IMR-90 (cell line): ENCODE data around the gene MRPS34. TPM values are rescaled to one million over a fixed set of nuclear protein-coding genes. Genes with fewer than 3 reads are reported as not detected.

Source experiments
- ATAC-seq: fragments of 200-7000 bp; cut with Tn5 transposase; 2 replicates; pipeline ENCODE4 v1.9.1; 2020; ENCODE audit warnings: low read depth, mild to moderate bottlenecking, moderate library complexity
- BruUV-seq: library from RNA; stranded (reverse); fragments of 400-500 nt; replicated peaks from 2 replicates; lab custom pipeline; 2021; lab: Mats Ljungman, UMichigan
- CTCF ChIA-PET: fragments of 300-600 bp; formaldehyde crosslinking; extraction: SDS; loops from one replicate; lab custom pipeline; 2021; ENCODE audit warnings: antibody characterized with exemption; lab: Yijun Ruan, JAX
- POLR2A ChIA-PET: fragments of 300-600 bp; sonication (Branson Sonifier 250); formaldehyde crosslinking; loops from one replicate; lab custom pipeline; 2022; ENCODE audit warnings: antibody characterized with exemption; ENCODE audit not compliant: unreplicated experiment; lab: Charles Lee
- DNase-seq: peaks from one replicate; pipeline ENCODE4 v3.0.0; 2013
- H2AFZ ChIP-seq: replicated peaks from 2 replicates; pipeline ENCODE3; 2013; ENCODE audit warnings: low read length, mild to moderate bottlenecking; ENCODE audit not compliant: poor library complexity
- H2AK5ac ChIP-seq: 2 replicates; pipeline ENCODE4 v1.6.1; 2013; ENCODE audit warnings: low read depth, low read length, inconsistent platforms
- H2AK9ac ChIP-seq: replicated peaks from 2 replicates; pipeline ENCODE3; 2013; ENCODE audit warnings: mild to moderate bottlenecking, low read depth, low read length, moderate library complexity; ENCODE audit not compliant: poor library complexity
- H2BK120ac ChIP-seq: 2 replicates; pipeline ENCODE4 v1.6.1; 2013; ENCODE audit warnings: low read depth, low read length, inconsistent platforms
- H2BK15ac ChIP-seq: 3 replicates; pipeline ENCODE4 v1.6.1; 2013; ENCODE audit warnings: low read depth, low read length, inconsistent platforms
- H2BK20ac ChIP-seq: 2 replicates; pipeline ENCODE4 v1.6.1; 2013; ENCODE audit warnings: low read depth, mild to moderate bottlenecking, inconsistent platforms, low read length, moderate library complexity
- H2BK5ac ChIP-seq: 2 replicates; pipeline ENCODE4 v1.6.1; 2013; ENCODE audit warnings: mild to moderate bottlenecking, low read depth, low read length, inconsistent platforms; ENCODE audit not compliant: poor library complexity, severe bottlenecking
- H3K14ac ChIP-seq: replicated peaks from 2 replicates; pipeline ENCODE4 v1.6.1; 2013; ENCODE audit warnings: low read depth, low read length, inconsistent platforms
- H3K18ac ChIP-seq: 2 replicates; pipeline ENCODE4 v1.6.1; 2013; ENCODE audit warnings: low read depth, low read length, control low read depth
- H3K23ac ChIP-seq: 2 replicates; pipeline ENCODE4 v1.6.1; 2013; ENCODE audit warnings: low read depth, low read length, inconsistent platforms
- H3K27ac ChIP-seq: 2 replicates; pipeline ENCODE4 v1.5.1; 2013; ENCODE audit warnings: mild to moderate bottlenecking, control low read depth, low read length; ENCODE audit not compliant: insufficient read depth
- H3K27me3 ChIP-seq: 2 replicates; pipeline ENCODE4 v1.6.1; 2013; ENCODE audit warnings: low read length; ENCODE audit not compliant: control insufficient read depth, insufficient read depth
- H3K36me3 ChIP-seq: 2 replicates; pipeline ENCODE4 v1.6.1; 2013; ENCODE audit warnings: low read length, mixed read lengths; ENCODE audit not compliant: control insufficient read depth, insufficient read depth
- H3K4ac ChIP-seq: 2 replicates; pipeline ENCODE4 v1.6.1; 2013; ENCODE audit warnings: low read depth, low read length, inconsistent platforms
- H3K4me1 ChIP-seq: 2 replicates; pipeline ENCODE4 v1.6.1; 2013; ENCODE audit warnings: low read length, mixed read lengths; ENCODE audit not compliant: control insufficient read depth, insufficient read depth
- H3K4me2 ChIP-seq: 2 replicates; pipeline ENCODE4 v1.6.1; 2013; ENCODE audit warnings: low read depth, mild to moderate bottlenecking, control low read depth, low read length, moderate library complexity
- H3K4me3 ChIP-seq: 2 replicates; pipeline ENCODE4 v1.5.1; 2013; ENCODE audit warnings: low read depth, mild to moderate bottlenecking, control low read depth, low read length, moderate library complexity; ENCODE audit not compliant: insufficient read depth
- H3K56ac ChIP-seq: 2 replicates; pipeline ENCODE4 v1.6.1; 2013; ENCODE audit warnings: low read length, inconsistent platforms; ENCODE audit not compliant: insufficient read depth; ENCODE audit errors: extremely low read depth
- H3K79me1 ChIP-seq, 2 experiments: 2 replicates each; pipeline ENCODE4 v1.6.1; 2013; ENCODE audit warnings: low read length in 2 of 2, inconsistent platforms in 1 of 2, low read depth in 1 of 2
- H3K9ac ChIP-seq: 2 replicates; pipeline ENCODE4 v1.6.1; 2013; ENCODE audit warnings: low read depth, low read length, control low read depth
- H3K9me1 ChIP-seq: 2 replicates; pipeline ENCODE4 v1.6.1; 2013; ENCODE audit warnings: low read length, inconsistent platforms; ENCODE audit not compliant: insufficient read depth
- H3K9me3 ChIP-seq: 2 replicates; pipeline ENCODE4 v1.6.1; 2013; ENCODE audit warnings: low read length; ENCODE audit not compliant: control insufficient read depth, insufficient read depth
- H4K20me1 ChIP-seq: 2 replicates; pipeline ENCODE4 v1.6.1; 2013; ENCODE audit warnings: low read length, inconsistent platforms; ENCODE audit not compliant: insufficient read depth
- H4K5ac ChIP-seq: 2 replicates; pipeline ENCODE4 v1.6.1; 2013; ENCODE audit warnings: mild to moderate bottlenecking, low read depth, low read length, control low read depth
- H4K8ac ChIP-seq, 2 experiments: 2 replicates each; pipeline ENCODE4 v1.6.1; 2013; ENCODE audit warnings: low read depth in 2 of 2, low read length in 2 of 2, control low read depth in 1 of 2, inconsistent platforms in 1 of 2
- H4K91ac ChIP-seq: 2 replicates; pipeline ENCODE4 v1.6.1; 2013; ENCODE audit warnings: low read depth, low read length, inconsistent platforms; ENCODE audit not compliant: insufficient read depth
- NFE2L2 ChIP-seq: fragments of 150-350 bp; IDR thresholded peaks from 2 replicates; pipeline ENCODE4 v1.6.1; 2016; ENCODE audit warnings: low read depth, mild to moderate bottlenecking, low read length
- RFX5 ChIP-seq: IDR thresholded peaks from 2 replicates; pipeline ENCODE4 v1.8.0; 2012; ENCODE audit warnings: low read depth, mild to moderate bottlenecking, low read length, moderate library complexity
- WGBS, 2 experiments: methylation state at CpG; one replicate each; pipeline versions ENCODE4 v1.1.5 to v1.1.7; 2013; ENCODE audit warnings: missing lambda C conversion rate in 2 of 2; ENCODE audit not compliant: insufficient read length in 1 of 2; ENCODE audit errors: extremely low coverage in 2 of 2; 5-methylcytosine and 5-hydroxymethylcytosine counted together
- dilution Hi-C: fragments of 300-500 bp; cut with HindIII; formaldehyde crosslinking; loops from one replicate; pipeline ENCODE4 v1.14.3; 2018; ENCODE audit warnings: low sequenced_read_pairs; ENCODE audit not compliant: unreplicated experiment
- in situ Hi-C: fragments of 300-500 bp; cut with MboI; formaldehyde crosslinking; loops from 3 replicates; pipeline ENCODE4 v1.14.3; 2019; ENCODE audit warnings: low sequenced_read_pairs, inconsistent platforms, mixed read lengths
- intact Hi-C: fragments of 100-400 bp; cut with micrococcal nuclease; formaldehyde crosslinking; loops from 2 replicates; pipeline ENCODE4 v1.10.0; 2022
- polyA plus RNA-seq, 3 experiments: library from polyadenylated mRNA; depleted of rRNA; stranded (reverse); fragments of >200 nt; gene quantifications; 2 replicates each; pipeline ENCODE4 v1.2.3, GENCODE V29; 2012; ENCODE audit warnings: low replicate concordance in 1 of 3
- total RNA-seq: library from RNA; depleted of rRNA; stranded (reverse); fragments of >200 nt; gene quantifications from 2 replicates; pipeline ENCODE4 v1.2.3, GENCODE V29; 2012

MRPS34 gene
- total and polyA plus RNA-seq, 2 of the 4 experiments (the other 2 are of a cell fraction): 68.5 to 80.4 TPM

GRCh38 chr16:1729026-1729425 is 43.9 kb downstream of the MRPS34 start:
- no peak overlapping the region for H2AFZ ChIP-seq
- no peak overlapping the region for H3K4me2 ChIP-seq
- TF ChIP-seq RFX5 (no peak), NFE2L2 (no peak)
- ATAC-seq (no peak), DNase-seq (no peak)
- H3K36me3 ChIP-seq: peaks cover 64% of the 10 kb centered on the region
- H2BK120ac ChIP-seq: no peak overlapping the region
- in situ Hi-C loops (no loop called here), dilution Hi-C loops (no loop called here), intact Hi-C loops (no loop called here)
- no peak overlapping the region for H3K18ac ChIP-seq
- 98% methylated on average over 18 of the region's 18 CpGs; no CpG with 5 or more reads in 1 of the 2 experiments for WGBS, 2 experiments
- peaks cover 4% of the 10 kb centered on the region; the same call in 1 of the 2 replicates for H3K9me1 ChIP-seq
- H3K4me1 ChIP-seq: no peaks in the 10 kb centered on the region
- ChIA-PET POLR2A (no interaction called here), CTCF (no interaction called here)
- H3K27ac ChIP-seq: no peak overlapping the region
- no peak overlapping the region for H3K4me3 ChIP-seq
- H4K20me1 ChIP-seq: peaks cover 28% of the 10 kb centered on the region
- no peaks in the 10 kb centered on the region for H3K9me3 ChIP-seq
- no peak overlapping the region for H4K8ac ChIP-seq
- H3K23ac ChIP-seq: no peak overlapping the region
- no peaks in the 10 kb centered on the region for H3K27me3 ChIP-seq
- H3K56ac ChIP-seq: no peak overlapping the region
- no peak overlapping the region for H2AK9ac ChIP-seq
- no peak overlapping the region for H2BK15ac ChIP-seq
- H4K91ac ChIP-seq: no peak overlapping the region
- H3K9ac ChIP-seq: no peak overlapping the region
- H3K79me1 ChIP-seq: peaks cover 11 to 47% of the 10 kb centered on the region in 2 experiments; a peak in 3 of 4 replicates
- no peak overlapping the region for H2AK5ac ChIP-seq
- no peak overlapping the region for H2BK5ac ChIP-seq
- H3K4ac ChIP-seq: no peak overlapping the region
- H2BK20ac ChIP-seq: no peak overlapping the region
- BruUV-seq: no TSS peak
- no peak overlapping the region for H3K14ac ChIP-seq
- H4K5ac ChIP-seq: no peak overlapping the region
